NCI-H345 treated with DMSO at 0.1 percent for 48 hours (cell line): ENCODE measurements around the gene FBRS.
A peak's percentile ranks its signal among the peaks of the same experiment; 100 is the strongest.

Experiments used
- DNase-seq: peaks from one replicate; lab custom pipeline; 2025; ENCODE audit not compliant: unreplicated experiment; lab: John Stamatoyannopoulos, UW

Gene FBRS

DNA sequence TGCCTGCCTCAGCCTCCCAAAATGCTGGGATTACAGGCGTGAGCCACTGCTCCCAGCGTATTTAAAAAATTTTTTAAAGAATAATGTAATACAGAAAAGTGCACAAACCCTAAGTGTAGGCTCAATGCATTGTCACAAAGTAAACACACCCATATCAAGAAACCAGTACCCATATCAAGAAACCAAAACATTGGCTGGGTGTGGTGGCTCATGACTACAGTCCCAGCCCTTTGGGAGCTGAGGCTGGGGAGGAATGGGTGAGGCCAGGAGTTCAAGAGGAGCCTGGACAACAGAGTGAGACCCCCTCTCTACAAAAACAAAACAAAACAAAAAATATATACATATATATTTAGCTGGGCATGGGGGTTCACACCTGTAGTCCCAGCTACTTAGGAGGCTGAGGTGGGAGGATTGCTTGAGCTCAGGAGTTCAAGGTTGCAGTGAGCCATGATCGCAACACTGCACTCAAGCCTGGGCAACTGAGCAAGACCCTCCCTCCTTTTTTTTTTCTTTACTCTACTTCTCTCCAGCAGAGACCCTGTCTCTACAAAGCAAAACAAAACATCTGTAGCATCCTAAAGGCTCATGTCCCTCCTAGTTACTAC, 16.8 kb upstream of the FBRS start:
- no peak for DNase-seq

GRCh38 chr16:30644334-30644830, 13.8 kb upstream of the FBRS start:
- DNase-seq: no peak

GRCh38 chr16:30645727-30646126, 12.5 kb upstream of the FBRS start:
- DNase-seq: no peak

- DNase-seq: no peak
Observed at GRCh38 chr16:30647274-30647571, 11.0 kb upstream of the FBRS start.

GRCh38 chr16:30649725-30650368, 8.4 kb upstream of the FBRS start:
- DNase-seq: no peak

DNA sequence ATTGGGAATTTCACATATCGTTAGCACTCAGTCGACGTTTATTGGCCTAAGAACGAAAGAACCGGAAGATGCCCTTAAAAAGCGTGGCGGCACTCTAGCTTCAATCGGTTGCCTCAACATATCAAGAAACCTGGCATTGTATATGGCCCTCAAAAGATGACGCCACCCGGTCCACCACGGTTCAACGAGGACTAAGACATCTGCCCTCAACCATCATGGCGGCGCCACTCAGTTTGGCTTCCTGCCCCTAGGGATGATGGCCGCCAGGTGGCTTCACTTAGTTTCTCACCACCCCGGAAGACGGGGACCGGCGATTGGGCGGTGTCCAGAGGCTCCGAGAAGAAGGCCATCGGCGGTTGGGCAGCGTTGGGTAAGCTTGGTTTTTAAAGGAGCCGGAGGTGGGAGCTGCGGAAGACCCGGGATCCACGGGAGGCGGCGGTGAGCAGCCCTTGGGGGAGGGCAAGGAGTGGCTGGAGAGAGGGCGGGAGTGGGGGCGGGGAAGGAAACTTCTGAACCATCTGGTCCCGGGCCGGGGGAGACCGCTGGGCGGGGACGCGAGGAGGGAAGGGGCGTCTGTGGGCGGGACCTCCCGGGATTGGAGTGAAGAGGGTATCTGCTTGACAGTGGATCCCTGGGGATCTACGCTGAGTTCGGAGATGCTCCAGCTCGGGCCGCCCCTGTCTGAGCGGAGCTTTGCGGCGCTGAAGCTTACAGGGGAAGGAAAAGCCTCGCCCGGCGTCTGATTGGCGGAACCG, 7.7 kb upstream of the FBRS start, which contains the start of gene PRR14:
Gene PRR14, plus strand, starts transcription at position 592 of the 755 bp plus-strand sequence. CDS start 686 bp downstream, outside the sequence.
- DNase-seq: peak; percentile 100

DNA sequence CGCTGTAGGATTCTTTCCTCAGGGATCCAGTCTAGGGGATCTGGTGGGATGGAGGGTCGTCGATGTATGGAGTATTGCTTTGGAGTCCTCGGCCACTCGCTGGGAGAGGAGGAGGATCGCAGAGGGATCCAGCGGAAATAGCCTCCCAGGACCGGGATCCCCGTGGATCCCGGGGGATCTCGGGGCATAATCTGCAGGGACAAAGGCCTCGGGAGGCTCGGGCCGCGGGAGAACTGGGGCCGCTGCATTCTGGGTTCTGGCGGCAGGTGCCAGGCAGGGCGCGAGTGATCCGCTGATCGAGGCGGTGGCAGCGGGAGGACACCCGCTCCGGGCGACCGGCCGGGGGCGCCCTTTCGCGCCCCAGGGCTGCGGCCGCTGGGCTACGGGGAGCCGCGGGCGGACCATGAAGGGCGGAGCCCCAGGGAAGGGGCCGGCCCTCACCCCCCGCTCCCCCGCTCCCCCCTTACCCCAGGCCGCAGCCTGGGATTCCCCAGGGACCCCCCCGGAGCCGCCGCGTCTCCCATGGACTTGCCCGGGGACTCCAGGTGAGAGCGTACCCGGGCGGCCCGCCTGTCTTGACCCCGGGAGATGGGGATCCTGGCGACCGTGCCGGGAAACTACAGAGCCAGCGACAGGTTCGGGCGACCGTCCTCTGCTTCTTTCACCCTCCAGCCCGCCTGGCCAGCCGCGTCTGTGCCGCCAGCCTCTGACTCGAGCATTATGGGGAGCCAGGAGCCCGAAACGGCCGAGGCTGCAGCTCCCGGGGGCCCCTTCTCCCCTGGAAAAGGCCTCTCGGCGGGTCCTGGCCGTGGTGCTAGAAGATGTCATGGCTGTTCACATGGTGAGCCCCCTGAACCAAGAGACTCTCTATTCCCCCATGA, 6.9 kb upstream of the FBRS start:
- peak; percentile 44 for DNase-seq

DNA sequence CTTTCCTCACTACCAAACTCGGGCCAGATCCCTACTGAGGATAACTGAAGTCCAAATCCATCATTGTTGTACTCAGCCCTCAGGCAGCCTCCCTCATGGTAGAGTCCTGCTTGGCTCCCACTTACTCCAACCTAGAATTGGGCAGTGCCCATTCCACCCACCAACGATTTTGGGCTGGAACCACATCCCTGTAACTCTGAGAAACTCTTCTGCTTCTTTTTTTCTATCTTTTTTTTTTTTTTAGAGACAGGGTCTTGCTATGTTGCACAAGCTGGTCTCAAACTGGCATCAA, 6.3 kb upstream of the FBRS start:
- no peak for DNase-seq

DNA sequence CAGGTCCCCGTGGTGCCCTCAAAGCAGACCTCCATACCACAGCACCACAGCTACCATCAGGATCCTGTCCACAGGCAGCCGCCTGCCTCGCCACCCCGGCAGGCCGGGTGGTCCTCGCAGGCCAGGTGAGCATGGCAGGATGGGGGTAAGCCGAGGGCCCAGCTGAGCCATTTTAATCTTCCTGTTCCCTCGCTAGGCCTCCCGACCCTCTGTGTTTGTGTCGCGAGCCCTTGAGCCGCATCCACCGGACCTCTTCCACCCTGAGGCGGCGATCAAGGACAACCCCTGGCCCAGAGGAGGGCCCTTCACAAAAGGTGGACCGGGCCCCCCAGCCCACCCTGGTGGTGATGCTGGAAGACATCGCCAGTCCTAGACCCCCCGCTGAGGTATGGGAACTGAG, 5.5 kb upstream of the FBRS start:
- DNase-seq: no peak

GRCh38 chr16:30654856-30655255, 3.4 kb upstream of the FBRS start:
- DNase-seq: no peak

DNA sequence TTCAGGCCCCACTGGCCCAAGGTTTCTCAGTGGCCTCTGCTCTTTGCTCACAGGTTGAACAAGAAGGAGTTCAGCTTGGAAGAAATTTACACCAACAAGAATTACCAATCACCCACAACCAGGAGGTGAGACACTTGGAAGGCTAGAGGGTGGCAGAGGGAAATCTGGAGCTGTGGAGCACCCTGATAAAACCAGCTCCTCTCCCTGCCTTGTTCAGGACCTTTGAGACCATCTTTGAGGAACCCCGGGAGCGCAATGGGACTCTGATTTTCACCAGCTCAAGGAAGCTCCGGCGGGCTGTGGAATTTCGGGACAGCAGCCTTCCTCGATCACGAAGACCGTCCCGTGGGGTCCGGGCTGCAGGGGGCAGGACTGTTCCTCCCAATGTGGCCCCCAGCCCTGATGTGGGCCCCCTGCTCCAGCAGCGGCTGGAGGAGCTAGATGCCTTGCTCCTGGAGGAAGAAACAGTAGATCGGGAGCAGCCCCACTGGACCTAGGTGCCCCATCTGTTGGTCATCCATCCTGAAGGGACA, 2.4 kb upstream of the FBRS start:
- no peak for DNase-seq

DNA sequence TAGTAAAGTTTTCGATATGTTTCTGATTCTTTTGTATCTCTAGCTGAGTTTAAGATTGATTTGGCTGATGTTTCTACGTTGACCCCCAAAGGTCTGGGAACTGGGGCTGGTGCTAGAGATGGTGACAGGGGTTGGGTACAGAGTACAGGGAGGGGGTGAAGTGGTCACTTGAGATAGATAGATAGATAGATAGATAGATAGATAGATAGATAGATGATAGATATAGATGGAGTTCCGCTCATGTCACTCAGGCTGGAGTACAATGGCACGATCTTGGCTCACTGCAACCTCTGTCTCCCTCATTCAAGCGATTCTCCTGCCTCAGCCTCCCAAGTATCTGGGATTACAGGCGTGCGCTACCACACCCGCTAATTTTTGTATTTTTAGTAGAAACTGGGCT, 1.8 kb upstream of the FBRS start:
- DNase-seq: no peak

DNA sequence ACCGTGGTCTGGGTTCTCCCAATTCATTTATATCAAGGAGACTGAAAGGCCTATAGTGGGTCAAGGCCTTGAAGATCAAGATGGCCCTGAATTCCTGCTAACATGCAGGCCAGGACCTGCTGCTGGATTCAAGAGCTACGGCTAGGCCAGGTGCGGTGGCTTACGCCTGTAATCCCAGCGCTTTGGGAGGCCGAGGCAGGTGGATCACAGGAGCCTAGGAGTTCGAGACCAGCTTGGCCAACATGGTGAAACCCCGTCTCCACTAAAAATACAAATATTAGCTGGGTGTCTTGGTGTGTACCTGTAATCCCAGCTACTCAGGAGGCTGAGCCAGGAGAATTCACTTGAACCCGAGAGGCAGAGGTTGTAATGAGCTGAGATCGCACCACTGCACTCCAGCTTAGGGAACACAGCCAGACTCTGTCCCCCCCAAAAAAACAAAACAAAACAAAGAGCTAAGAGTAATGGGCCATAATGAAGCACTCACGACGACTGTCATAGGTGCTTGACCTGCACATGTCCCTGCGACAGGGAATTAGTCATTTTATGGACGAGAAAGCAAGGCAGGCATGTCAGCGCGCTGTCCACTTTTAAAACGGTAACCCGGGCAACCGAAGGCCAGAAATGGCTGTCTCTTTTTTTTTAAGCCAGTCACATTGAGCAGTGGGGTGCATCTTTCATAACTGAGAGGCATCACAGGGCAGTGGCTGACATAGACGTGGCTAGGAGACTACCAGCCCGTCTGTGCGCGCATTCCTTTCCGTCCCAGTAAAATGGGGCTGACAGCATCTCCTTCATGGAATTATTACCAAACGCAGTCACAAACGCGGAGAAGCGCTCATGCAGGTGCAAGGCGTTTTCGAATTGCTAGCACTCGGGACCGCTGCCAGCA, 1.0 kb upstream of the FBRS start:
- no peak for DNase-seq

DNA sequence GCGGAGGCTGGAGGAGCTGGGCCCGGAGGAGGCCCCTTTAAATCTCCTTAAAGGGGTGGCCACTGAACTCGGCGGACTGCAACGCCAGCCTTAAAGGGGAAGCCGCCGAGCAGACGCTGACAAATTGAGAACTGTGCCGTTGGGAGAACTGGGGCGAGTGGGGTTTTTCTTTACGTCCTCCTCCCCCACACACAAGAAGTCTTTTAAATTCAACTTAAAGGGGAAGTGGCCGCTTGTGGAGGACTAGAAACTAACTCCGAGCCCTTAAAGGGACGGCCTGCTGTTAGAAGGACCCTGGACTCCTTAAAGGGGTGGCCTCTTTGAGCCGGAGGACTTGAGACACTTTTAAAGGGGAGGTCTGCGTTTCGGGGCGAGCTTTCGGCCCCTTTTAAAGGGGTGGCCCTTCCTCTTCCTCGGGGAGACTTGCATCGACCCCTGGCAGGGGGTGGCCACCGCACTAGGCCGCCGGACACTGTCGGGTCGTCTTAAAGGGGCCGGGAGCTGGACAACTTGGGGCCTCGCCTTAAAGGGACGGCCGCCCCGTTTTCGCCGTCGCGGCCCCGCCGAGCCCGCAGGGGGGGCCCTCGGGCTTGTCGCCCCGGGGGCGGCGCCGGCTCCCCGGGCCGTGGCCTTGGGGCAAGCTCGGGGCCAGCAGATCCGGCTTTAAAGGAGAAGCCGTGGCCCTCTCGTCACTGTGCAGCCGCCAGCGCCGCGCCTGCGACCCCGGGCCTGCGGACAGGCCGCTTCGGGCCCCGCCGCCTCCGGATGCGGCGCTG, 688 bp downstream of the FBRS start:
- peak; percentile 98 for DNase-seq

DNA sequence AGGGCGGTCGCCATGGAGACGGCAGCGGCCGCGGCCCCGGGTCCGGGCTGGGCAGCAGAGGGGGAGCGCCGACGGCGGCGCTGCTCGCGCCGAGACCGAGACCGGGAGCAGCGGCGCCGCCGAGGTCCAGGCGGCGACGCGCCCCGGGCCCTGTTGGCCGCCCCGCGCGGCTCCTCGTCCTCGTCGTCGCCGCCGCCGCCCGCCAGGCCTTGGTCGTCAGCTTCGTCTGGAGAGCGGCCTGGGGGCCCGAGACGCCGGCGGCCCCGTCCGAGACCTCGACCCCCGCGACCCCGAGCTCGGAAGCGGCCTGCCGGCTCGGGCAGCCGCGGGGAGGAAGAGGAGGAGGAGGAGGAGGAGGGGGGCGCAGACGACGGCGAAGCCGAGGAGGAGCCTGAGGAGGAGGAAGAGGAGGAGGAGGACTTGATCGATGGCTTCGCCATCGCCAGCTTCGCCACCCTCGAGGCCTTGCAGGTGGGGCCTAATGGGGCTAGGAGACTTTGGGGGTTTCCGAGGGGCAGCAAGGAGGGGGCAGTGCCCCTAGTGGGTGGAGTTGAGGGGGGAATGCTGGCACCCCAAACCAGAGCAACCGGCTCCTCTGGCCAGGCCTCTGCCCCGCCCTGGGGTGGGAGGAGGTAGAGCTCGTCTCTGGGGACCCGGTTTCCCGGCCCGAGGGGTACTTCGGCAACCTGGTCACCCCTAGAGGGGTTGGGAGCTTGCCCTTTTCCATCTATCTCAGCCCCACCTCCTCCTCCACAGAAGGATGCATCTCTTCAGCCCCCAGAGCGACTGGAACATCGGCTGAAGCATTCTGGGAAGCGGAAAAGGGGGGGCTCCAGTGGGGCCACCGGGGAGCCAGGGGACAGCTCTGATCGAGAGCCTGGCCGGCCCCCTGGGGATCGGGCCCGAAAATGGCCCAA, 1.5 kb downstream of the FBRS start:
- no peak for DNase-seq

DNA sequence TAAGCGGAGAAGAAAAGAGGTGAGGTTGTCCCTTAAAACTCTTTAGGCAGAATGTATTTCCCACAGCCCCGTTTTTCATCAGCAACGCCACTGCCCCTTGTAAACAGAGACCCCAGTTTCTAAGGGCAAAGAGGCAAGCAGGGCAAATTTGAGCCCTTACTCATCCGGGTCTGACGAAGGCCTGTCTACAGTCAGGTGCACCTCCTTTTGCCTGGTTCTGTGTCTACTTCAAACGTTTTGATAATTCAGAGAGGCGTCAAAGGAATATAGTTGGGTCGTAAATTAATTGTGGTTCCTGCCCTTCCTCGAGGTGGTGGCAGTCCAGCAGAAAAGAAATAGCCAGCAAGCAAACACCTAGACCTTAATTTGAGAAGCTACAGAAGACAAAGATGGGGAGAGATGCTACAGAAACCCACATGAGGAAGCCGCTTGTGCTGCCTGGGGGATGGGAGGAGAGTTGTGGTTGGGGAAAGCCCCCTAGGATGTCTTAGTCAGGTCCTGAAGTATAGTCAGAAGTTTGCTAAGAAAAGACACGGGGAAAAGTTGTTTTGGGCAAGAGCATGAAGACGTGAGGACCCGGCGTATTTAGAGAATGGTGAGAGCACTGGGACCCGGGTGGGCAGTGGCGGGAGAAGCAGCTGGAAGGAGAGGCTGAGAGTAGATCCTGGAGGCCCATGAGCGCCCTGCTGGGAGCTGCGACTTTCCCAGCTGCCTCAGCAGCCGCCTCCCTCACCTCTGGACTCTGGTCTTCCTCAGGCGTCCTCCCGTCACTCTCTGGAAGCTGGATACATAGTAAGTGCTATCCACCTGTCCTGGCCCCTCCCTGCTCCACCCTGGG, 2.4 kb downstream of the FBRS start:
- no peak for DNase-seq

DNA sequence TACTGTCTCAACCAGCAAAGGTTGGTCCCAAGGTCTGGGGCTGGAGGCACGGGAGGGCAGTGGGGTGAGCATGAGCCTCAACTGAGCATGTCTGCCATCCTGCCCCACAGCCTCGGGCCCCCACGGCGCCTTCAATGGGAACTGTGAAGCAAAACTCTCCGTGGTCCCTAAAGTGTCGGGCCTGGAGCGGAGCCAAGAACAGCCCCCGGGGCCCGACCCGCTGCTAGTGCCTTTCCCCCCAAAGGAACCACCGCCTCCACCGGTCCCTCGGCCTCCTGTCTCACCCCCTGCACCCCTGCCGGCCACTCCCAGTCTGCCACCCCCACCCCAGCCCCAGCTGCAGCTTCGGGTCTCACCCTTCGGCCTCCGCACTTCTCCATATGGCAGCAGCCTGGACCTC, 4.2 kb downstream of the FBRS start:
- no peak for DNase-seq

DNA sequence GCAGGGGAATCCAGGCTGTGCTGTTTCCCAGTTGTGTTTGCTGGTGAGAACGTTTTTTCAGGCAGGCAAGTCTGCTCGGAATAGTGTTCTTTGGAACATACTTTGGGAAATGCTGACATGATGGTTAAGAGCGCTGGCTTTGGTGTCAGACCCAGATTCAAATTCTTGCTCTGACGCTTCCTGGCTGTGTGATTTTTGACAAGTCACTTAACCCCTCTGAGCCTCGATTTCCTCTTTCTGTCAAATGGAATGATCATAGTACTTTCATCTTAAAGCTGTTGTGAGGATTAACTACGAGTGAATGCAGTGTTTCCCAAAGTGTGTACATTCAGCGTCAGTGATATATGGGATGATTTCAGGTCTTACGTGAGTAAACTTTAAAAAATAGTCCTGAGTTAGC, 4.8 kb downstream of the FBRS start:
- DNase-seq: no peak
